Activated naive CD8-positive, alpha-beta T cell treated with anti-CD3 and anti-CD28 coated beads, Interleukin-2, amount 10 ng/mL, durations not matched to agents 7 days and 5 days (primary cell): ENCODE data around the gene DIO1. TPM values are rescaled to one million over a fixed set of nuclear protein-coding genes. Genes with fewer than 3 reads are reported as not detected.

Source experiments
- ATAC-seq: fragments of 150-1000 bp; cut with Tn5 transposase; one replicate; pipeline ENCODE4 v1.10.0; 2021; ENCODE audit warnings: low read depth, moderate library complexity
- POLR2A ChIA-PET: fragments of 350-600 bp; sonication (Branson Sonifier 250); formaldehyde crosslinking; loops from one replicate; lab custom pipeline; 2021; ENCODE audit warnings: antibody characterized with exemption; lab: Charles Lee
- DNase-seq: peaks from one replicate; pipeline ENCODE4 v3.0.0; 2021
- H3K27ac Mint-ChIP-seq: one replicate; pipeline ENCODE4 v1.8.0; 2022; ENCODE audit warnings: mild to moderate bottlenecking, mixed read lengths
- H3K27me3 Mint-ChIP-seq: one replicate; pipeline ENCODE4 v1.8.0; 2022; ENCODE audit warnings: mild to moderate bottlenecking, moderate library complexity, mixed read lengths
- H3K36me3 Mint-ChIP-seq: one replicate; pipeline ENCODE4 v1.8.0; 2021; ENCODE audit warnings: mild to moderate bottlenecking, mixed read lengths
- H3K4me1 Mint-ChIP-seq: one replicate; pipeline ENCODE4 v1.8.0; 2021; ENCODE audit warnings: mixed read lengths
- H3K4me3 Mint-ChIP-seq: one replicate; pipeline ENCODE4 v1.8.0; 2022; ENCODE audit warnings: mild to moderate bottlenecking, moderate library complexity, mixed read lengths
- H3K9me3 Mint-ChIP-seq: one replicate; pipeline ENCODE4 v1.8.0; 2021; ENCODE audit warnings: mixed read lengths
- total RNA-seq, 2 experiments: library from RNA; stranded (reverse); gene quantifications; one replicate each; pipeline ENCODE4 v1.2.3, GENCODE V29; 2021

DIO1 gene
- total RNA-seq, 2 experiments from 2014 or later: not detected

DNA sequence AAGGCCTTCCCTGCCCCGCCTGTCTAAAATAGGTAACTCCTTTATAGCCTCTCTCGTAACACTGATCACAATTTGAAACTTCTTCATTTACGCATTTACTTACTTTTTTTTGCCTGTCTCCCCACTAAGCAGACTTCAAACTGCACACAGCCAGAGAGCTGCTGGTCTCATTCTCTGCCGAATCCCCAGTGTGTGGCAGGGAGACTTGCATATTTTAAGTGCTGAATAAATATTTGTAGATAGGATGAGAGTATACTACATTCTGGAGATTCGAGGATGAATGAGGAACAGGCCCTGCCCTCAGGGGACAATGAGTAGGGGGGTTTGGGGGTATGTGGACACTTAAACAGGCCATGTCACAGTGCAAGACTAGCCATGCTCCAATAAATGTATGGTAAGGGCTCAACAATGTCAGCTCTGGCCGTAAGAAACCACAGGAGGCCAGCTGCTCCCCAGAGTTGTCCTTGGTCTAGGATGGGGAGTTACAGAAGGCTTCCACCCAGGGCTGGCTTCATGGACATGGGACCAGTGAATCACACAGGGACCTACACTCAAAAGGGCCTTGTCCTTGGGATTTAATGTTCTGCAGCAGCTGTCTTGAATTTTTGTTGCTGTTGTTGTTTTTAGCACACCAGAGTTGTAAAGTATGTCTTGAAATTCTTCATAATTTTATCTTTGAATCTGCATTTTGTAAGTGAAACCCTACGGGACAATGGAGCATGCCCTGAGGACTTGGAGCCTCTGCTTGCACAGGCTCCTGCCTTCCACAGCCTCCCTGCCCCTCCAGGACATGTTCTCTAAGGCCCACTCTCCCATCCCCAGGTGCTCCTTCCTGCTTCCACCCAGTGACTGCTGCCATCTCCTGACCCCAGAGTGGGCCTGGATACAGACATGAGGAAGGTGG, 8.5 kb downstream of the DIO1 start:
- H3K27ac Mint-ChIP-seq: peak overlapping the region; percentile 38
- peaks cover 10% of the 10 kb centered on the region for H3K4me1 Mint-ChIP-seq
- no peaks in the 10 kb centered on the region for H3K27me3 Mint-ChIP-seq
- DNase-seq: no peak
- ATAC-seq: no peak
- POLR2A ChIA-PET: interaction anchor here (1.8 kb wide), 1 partner anchor 43 kb away, joined by 10 read pairs; the partner anchor contains the start of gene IFT25
- no peak overlapping the region for H3K4me3 Mint-ChIP-seq
- H3K9me3 Mint-ChIP-seq: no peaks in the 10 kb centered on the region
- peaks cover 2% of the 10 kb centered on the region for H3K36me3 Mint-ChIP-seq

DNA sequence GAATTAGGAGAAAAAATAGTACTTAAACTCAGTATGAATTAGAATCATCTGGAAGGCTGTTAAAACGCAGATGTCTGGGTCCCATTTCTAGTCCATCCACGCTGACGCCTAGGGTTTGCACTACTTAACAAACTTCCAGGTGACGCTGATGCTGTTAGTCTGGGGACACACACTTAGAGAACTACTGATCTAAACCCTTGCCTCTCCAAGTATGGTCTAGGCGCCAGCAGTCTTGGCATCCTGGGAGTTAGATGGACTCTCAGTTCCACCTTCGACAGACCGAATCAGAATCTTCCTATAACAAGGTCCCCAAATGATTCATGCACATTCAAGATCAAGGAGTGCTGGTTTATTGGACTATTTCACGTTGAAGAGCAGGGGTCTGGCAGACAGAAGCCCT, 11.5 kb downstream of the DIO1 start:
- no peaks in the 10 kb centered on the region for H3K9me3 Mint-ChIP-seq

DNA sequence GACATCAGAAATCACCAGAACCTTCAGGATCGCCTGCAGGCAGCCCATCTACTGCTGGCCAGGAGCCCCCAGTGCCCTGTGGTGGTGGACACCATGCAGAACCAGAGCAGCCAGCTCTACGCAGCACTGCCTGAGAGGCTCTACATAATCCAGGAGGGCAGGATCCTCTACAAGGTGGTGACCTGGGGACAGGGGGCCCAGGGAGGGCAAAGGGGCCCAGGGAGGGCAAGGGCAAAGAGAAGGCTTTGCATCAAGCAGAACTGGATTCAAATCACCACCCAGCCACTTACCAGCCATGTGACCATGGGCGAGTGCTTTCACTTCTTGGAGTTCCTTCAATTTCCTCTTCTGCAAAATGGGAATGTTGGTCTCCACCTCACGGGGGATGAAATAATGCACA, 12.1 kb downstream of the DIO1 start:
- Mint-ChIP-seq H3K4me3 (no peak overlapping the region), H3K9me3 (no peaks in the 10 kb centered on the region), H3K27ac (no peak overlapping the region), H3K27me3 (no peaks in the 10 kb centered on the region), H3K4me1 (peaks cover 6% of the 10 kb centered on the region), H3K36me3 (peaks cover 9% of the 10 kb centered on the region)
- ATAC-seq (no peak), DNase-seq (no peak)
- POLR2A ChIA-PET: no interaction called here

More for the DNA sequence above, 11.5 kb downstream of the DIO1 start:
- no peak overlapping the region for H3K4me3 Mint-ChIP-seq
- H3K36me3 Mint-ChIP-seq: peaks cover 11% of the 10 kb centered on the region
- no peaks in the 10 kb centered on the region for H3K27me3 Mint-ChIP-seq
- ATAC-seq (no peak), DNase-seq (no peak)
- peaks cover 12% of the 10 kb centered on the region for H3K4me1 Mint-ChIP-seq
- POLR2A ChIA-PET: no interaction called here
- H3K27ac Mint-ChIP-seq: no peak overlapping the region

DNA sequence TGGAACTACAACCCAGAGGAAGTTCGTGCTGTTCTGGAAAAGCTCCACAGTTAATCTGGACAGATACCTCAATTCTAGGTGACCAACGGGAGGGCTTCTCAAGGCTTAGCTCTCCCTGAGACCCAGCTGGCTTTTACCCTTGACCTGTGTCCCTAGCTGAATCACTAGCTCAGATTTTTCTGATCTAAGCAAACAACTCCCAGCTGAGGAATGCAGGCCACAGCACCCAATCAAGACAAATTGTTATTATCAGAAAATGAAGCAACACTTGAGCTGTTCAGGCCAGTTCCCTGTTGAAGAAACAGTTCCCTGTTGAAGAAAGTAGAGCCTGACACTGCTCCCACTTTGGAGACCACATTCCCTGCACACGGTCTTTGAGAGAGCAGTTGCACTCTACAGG, 16.0 kb downstream of the DIO1 start:
- POLR2A ChIA-PET: no interaction called here
- no peaks in the 10 kb centered on the region for H3K9me3 Mint-ChIP-seq
- no peak overlapping the region for H3K27ac Mint-ChIP-seq
- no peaks in the 10 kb centered on the region for H3K27me3 Mint-ChIP-seq
- H3K4me1 Mint-ChIP-seq: peaks cover 2% of the 10 kb centered on the region
- no peak for ATAC-seq
- H3K4me3 Mint-ChIP-seq: no peak overlapping the region
- H3K36me3 Mint-ChIP-seq: peaks cover 10% of the 10 kb centered on the region
- no peak for DNase-seq

DNA sequence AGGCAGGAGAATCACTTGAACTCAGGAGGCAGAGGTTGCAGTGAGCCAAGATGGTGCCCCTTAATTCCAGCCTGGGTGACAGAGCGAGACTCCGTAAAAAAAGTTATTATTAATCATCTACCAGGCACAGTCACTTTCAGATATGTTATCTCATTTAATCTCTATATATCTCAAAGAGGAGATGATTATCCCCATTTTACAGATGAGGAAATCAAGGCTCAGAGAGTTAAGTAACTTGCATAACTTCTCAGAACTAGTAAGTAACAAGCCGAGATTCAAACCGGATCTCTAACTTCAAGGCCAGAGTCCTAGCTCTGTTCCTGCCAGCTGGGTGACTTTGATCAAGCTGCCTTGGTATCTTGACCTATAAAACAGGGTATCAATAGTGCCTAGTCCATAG, 17.5 kb downstream of the DIO1 start:
- Mint-ChIP-seq H3K4me1 (peaks cover 12% of the 10 kb centered on the region), H3K27me3 (no peaks in the 10 kb centered on the region), H3K4me3 (no peak overlapping the region), H3K36me3 (peaks cover 17% of the 10 kb centered on the region), H3K9me3 (no peaks in the 10 kb centered on the region), H3K27ac (no peak overlapping the region)
- ATAC-seq (no peak), DNase-seq (no peak)
- POLR2A ChIA-PET: interaction anchor here (1.3 kb wide), 1 partner anchor 10 kb away, joined by 4 read pairs; no protein-coding TSS in a partner anchor

DNA sequence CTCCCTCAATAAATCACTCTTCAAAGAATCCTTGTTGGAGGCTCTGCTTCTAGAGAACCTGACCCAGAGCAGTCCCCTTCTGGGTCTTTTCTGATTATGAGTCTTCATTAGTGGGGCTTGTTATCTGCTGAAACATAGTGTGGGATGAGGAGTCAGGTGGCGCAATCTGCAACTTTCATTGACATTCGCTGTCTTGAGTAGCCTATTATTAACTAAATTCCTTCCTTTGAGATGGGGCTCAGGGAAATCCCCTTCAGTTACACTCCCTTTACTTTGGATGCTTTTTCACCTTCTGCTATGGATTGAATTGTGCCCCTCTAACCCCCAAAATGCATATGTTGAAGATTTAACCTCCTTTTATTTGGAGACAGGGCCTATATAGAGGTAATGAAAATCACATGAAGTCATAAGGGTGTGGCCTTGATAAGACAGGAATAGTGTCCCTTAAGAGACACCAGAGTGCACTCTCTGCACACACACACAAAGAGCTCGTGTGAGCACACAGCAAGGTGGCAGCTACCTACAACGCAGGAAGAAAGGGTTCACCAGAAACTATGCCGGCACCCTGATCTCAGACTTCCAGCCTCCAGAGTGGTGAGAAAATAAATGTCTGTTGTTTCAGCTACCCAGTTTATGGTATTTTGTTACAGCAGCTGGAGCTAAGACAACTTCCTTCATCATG, 19.5 kb downstream of the DIO1 start:
- H3K4me3 Mint-ChIP-seq: no peak overlapping the region
- H3K36me3 Mint-ChIP-seq: peaks cover 21% of the 10 kb centered on the region
- no peak overlapping the region for H3K27ac Mint-ChIP-seq
- ATAC-seq: no peak
- POLR2A ChIA-PET: no interaction called here
- no peaks in the 10 kb centered on the region for H3K27me3 Mint-ChIP-seq
- H3K9me3 Mint-ChIP-seq: no peaks in the 10 kb centered on the region
- no peak for DNase-seq
- H3K4me1 Mint-ChIP-seq: peaks cover 22% of the 10 kb centered on the region

DNA sequence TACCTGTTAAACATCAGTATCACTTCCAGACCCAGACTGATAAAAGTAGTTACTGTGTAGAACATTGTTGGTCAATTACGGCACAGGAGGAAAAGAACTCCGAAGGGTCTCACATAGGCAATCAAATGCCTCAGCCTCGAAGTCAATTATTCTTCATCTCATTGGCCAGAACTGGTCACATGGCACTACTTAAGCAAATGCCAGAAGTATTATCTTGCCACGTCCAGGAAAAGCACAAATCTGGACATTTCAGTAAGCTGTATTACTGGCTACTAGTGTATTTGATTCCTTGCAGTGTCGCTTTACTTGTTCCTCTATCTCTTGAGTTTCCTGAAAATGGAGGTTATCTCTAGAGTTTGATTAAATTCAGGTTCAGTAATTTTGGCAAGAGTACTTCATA, 24.4 kb downstream of the DIO1 start:
- H3K9me3 Mint-ChIP-seq: no peaks in the 10 kb centered on the region
- DNase-seq (no peak), ATAC-seq (no peak)
- H3K4me3 Mint-ChIP-seq: no peak overlapping the region
- H3K4me1 Mint-ChIP-seq: peaks cover 41% of the 10 kb centered on the region
- H3K36me3 Mint-ChIP-seq: peaks cover 34% of the 10 kb centered on the region
- POLR2A ChIA-PET: interaction anchor here (0.6 kb wide), 1 partner anchor 42 kb away, joined by 5 read pairs; no protein-coding TSS in a partner anchor
- H3K27ac Mint-ChIP-seq: peak overlapping the region; percentile 79
- H3K27me3 Mint-ChIP-seq: no peaks in the 10 kb centered on the region

DNA sequence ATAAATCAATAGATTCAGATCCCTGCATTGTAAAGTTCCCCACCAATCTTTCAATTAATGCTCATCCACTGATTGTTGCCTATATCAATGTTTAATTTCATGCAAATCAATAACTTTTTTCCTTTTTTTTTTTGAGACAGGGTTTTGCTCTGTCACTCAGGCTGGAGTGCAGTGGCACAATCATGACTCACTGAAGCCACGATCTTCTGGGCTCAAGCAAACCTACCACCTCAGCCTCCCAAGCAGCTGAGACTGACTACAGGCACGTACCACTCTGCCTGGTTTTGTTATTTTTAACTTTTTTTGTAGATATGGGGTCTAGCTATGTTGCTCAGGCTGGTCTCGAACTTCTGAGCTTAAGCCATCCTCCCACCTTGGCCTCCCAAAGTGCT, 25.7 kb downstream of the DIO1 start:
- ATAC-seq (peak; percentile 79), DNase-seq (no peak)
- Mint-ChIP-seq H3K9me3 (no peaks in the 10 kb centered on the region), H3K36me3 (peaks cover 34% of the 10 kb centered on the region), H3K4me1 (peaks cover 41% of the 10 kb centered on the region), H3K4me3 (peak overlapping the region; percentile 44), H3K27me3 (no peaks in the 10 kb centered on the region), H3K27ac (peak overlapping the region; percentile 79)
- POLR2A ChIA-PET: interaction anchor here (1.9 kb wide), 1 partner anchor 26 kb away, joined by 10 read pairs; the partner anchor contains the start of genes IFT25 and LRRC42

DNA sequence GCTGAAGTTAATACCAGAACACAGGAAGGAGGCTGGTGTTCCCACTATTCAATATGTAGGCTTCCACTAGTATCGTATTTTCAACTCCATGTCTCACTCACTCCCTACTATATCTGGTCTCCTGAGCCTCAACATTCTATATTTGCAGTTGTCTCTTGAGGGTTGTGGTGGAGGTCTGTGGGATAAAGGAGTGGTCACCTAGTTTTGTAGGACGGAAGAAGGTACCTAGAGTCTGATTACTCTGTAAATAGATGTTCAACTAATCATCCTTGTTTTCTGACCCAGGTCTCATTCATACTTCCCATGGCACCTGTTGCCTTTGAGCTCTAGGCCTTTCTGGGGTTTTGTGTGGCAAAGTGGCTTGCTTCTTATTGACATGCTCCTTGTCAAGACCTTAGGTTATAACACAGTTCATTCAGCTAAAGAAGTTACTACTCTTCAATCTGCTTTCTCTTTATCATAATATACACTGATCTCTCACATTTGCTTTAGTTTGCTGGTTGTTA, 33.4 kb downstream of the DIO1 start:
- DNase-seq (no peak), ATAC-seq (no peak)
- Mint-ChIP-seq H3K27ac (no peak overlapping the region), H3K27me3 (no peaks in the 10 kb centered on the region), H3K4me3 (no peak overlapping the region), H3K36me3 (peaks cover 48% of the 10 kb centered on the region), H3K4me1 (peaks cover 4% of the 10 kb centered on the region), H3K9me3 (no peaks in the 10 kb centered on the region)
- POLR2A ChIA-PET: no interaction called here

DNA sequence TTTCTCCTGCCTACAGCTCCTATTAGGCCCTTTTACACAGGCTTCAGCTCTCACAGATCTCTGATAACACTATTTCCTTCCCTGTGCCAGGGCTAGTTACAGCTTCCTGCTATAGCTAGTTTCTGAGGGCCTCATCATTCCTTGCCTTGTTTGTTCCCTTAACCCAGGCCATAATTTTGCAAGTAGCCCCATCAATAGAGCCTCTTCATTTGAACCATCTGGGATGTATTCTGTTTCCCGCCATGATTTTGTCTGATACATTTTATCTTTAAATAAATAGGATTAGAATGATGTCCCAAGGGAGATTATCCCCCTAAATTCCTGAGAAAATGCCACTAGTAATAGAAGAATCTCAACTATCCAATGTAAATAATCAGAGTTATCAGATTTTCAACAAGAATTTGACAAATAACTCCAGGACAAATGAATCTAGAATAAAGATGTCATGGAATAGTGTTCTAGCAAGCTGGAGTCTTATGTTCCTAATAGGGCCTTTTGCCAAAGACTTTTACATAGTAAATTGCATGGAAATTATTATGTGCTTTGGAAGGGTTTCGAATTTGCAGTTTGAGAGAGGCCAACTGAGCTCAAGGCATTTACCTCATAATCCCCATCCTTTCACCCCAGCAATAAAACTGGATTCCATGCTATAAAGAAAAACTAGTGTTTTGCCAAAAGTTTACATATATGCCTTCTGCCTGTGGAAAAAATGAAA, 35.4 kb downstream of the DIO1 start:
- Mint-ChIP-seq H3K9me3 (peaks cover 2% of the 10 kb centered on the region), H3K4me1 (peaks cover 4% of the 10 kb centered on the region), H3K27me3 (no peaks in the 10 kb centered on the region), H3K4me3 (no peak overlapping the region), H3K27ac (no peak overlapping the region), H3K36me3 (peaks cover 60% of the 10 kb centered on the region)
- POLR2A ChIA-PET: interaction anchor here (0.5 kb wide), 1 partner anchor 143 kb away, joined by 3 read pairs; no protein-coding TSS in a partner anchor
- no peak for DNase-seq
- ATAC-seq: no peak

DNA sequence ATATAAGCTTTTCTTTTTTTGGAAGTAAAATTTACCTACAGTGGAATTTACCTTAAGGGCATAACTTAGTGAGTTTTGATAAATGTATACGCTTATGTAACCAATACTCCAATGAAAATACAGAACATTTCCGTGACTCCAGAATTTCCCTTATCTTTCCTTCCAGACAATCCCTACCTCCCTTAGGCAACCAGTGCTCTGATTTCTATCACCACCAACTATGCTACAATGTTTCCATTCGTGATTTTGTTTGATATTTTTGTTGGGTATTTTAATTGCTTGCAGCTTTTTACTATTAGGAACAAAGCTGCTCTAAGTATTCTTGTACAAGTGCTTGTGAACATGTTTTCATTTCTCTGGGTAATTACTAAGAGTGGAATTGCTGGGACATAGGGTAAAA, 36.9 kb downstream of the DIO1 start:
- H3K4me3 Mint-ChIP-seq: no peak overlapping the region
- POLR2A ChIA-PET: interaction anchor here (0.5 to 2.3 kb wide), 2 partner anchors 9 to 14 kb away, joined by 3 to 6 read pairs; partner anchors contain the start of genes IFT25 and LRRC42
- ATAC-seq (no peak), DNase-seq (no peak)
- peaks cover 4% of the 10 kb centered on the region for H3K9me3 Mint-ChIP-seq
- peaks cover 4% of the 10 kb centered on the region for H3K4me1 Mint-ChIP-seq
- H3K36me3 Mint-ChIP-seq: peaks cover 73% of the 10 kb centered on the region
- no peak overlapping the region for H3K27ac Mint-ChIP-seq
- H3K27me3 Mint-ChIP-seq: no peaks in the 10 kb centered on the region

DNA sequence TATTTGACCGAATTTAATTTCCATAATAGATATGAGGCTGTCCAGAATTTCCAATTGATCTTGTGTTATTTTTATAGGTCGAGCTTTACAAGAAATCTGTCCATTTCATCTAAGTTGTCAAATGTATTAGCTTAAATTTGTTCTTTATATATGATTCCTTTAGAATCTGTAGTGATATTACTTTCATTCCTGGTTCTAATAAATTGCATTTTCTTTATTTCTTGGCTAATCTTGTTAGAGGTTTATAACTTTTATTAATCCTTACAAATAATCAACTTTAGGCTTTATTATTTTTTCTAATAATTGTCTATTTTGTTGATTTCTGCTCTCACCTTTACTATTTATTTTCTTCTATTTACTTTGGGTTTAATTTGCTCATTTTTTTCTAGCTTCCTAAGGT, 37.5 kb downstream of the DIO1 start:
- DNase-seq (no peak), ATAC-seq (no peak)
- H3K27ac Mint-ChIP-seq: no peak overlapping the region
- peaks cover 4% of the 10 kb centered on the region for H3K9me3 Mint-ChIP-seq
- H3K4me3 Mint-ChIP-seq: no peak overlapping the region
- H3K36me3 Mint-ChIP-seq: peaks cover 75% of the 10 kb centered on the region
- POLR2A ChIA-PET: interaction anchor here (0.5 to 2.3 kb wide), 2 partner anchors 10 to 14 kb away, joined by 3 to 6 read pairs; partner anchors contain the start of genes IFT25 and LRRC42
- H3K27me3 Mint-ChIP-seq: no peaks in the 10 kb centered on the region
- peaks cover 4% of the 10 kb centered on the region for H3K4me1 Mint-ChIP-seq
